SU-DHL-6 (cell line): ENCODE data around the gene UPK1B.

Experiments
- H2AFZ ChIP-seq: fragments of 200-600 bp; sonication (generic); 2 replicates; pipeline ENCODE4 v1.6.1; 2014; ENCODE audit warnings: low read depth, mild to moderate bottlenecking, moderate library complexity, mixed read lengths, antibody characterized with exemption, low read length; ENCODE audit not compliant: severe bottlenecking
- H3F3A ChIP-seq: fragments of 200-600 bp; shearing (Covaris generic); 2 replicates; pipeline ENCODE4 v1.6.0; 2016; ENCODE audit warnings: antibody characterized with exemption, mild to moderate bottlenecking; ENCODE audit not compliant: insufficient read depth
- H3K27ac ChIP-seq: fragments of 200-600 bp; sonication (generic); 2 replicates; pipeline ENCODE4 v1.5.1; 2016; ENCODE audit warnings: low read depth, mild to moderate bottlenecking, low read length, moderate library complexity, mixed read lengths
- H3K27me3 ChIP-seq: fragments of 200-600 bp; sonication (generic), shearing (Covaris generic); 2 replicates; pipeline ENCODE4 v1.6.0; 2014; ENCODE audit warnings: mild to moderate bottlenecking, low read length
- H3K36me3 ChIP-seq: fragments of 200-600 bp; sonication (generic); 2 replicates; pipeline ENCODE4 v1.6.1; 2014; ENCODE audit warnings: mild to moderate bottlenecking, low read length, mixed read lengths
- H3K4me2 ChIP-seq: fragments of 300-600, 200-600 bp; shearing (Covaris generic), sonication (generic); 2 replicates; pipeline ENCODE4 v1.6.0; 2014; ENCODE audit warnings: low read length, low read depth, mild to moderate bottlenecking; ENCODE audit not compliant: poor library complexity, severe bottlenecking
- H3K4me3 ChIP-seq: fragments of 200-600 bp; sonication (generic); 2 replicates; pipeline ENCODE4 v1.5.1; 2014; ENCODE audit warnings: antibody characterized with exemption, low read length, mild to moderate bottlenecking, mixed read lengths; ENCODE audit not compliant: insufficient read depth, poor library complexity, severe bottlenecking
- H3K79me2 ChIP-seq: fragments of 200-600 bp; sonication (generic); 2 replicates; pipeline ENCODE4 v1.6.1; 2014; ENCODE audit warnings: mild to moderate bottlenecking, low read length, moderate library complexity; ENCODE audit not compliant: insufficient read depth
- H3K9ac ChIP-seq: fragments of 200-600 bp; sonication (generic); 2 replicates; pipeline ENCODE4 v1.7.0; 2014; ENCODE audit warnings: mild to moderate bottlenecking, low read length
- H3K9me2 ChIP-seq: fragments of 200-600 bp; sonication (generic); replicated peaks from 2 replicates; pipeline ENCODE4 v1.6.1; 2014; ENCODE audit warnings: low read length; ENCODE audit not compliant: insufficient read depth
- H3K9me3 ChIP-seq: fragments of 200-600 bp; sonication (generic); 2 replicates; pipeline ENCODE4 v1.6.1; 2014; ENCODE audit warnings: low read length, mixed read lengths; ENCODE audit not compliant: insufficient read depth
- H4K20me1 ChIP-seq: fragments of 200-600 bp; sonication (generic); 2 replicates; pipeline ENCODE4 v1.6.1; 2014; ENCODE audit warnings: low read depth, mild to moderate bottlenecking, antibody characterized with exemption, low read length, moderate library complexity, mixed read lengths
- CTCF ChIP-seq: fragments of 200-600 bp; sonication (generic); IDR thresholded peaks from one replicate; pipeline ENCODE4 v1.5.1; 2017; ENCODE audit warnings: antibody characterized with exemption, mild to moderate bottlenecking, low read length, moderate library complexity; ENCODE audit not compliant: insufficient read depth, poor library complexity, severe bottlenecking
- EZH2phosphoT487 ChIP-seq: fragments of 200-600 bp; sonication (generic), shearing (Covaris generic); conservative IDR thresholded peaks from 2 replicates; pipeline ENCODE4 v1.6.1; 2018; ENCODE audit warnings: mild to moderate bottlenecking, antibody characterized with exemption, low read length, moderate library complexity, mixed read lengths

UPK1B gene

GRCh38 chr3:119221779-119222320 lies 48.5 kb downstream of the UPK1B start:
- TF ChIP-seq CTCF = no peak
- no peak for TF ChIP-seq EZH2phosphoT487
- Histone ChIP-seq H3K9ac (no peak overlapping the region), H3K9me2 (no peaks in the 10 kb centered on the region), H3K79me2 (no peaks in the 10 kb centered on the region), H3K4me2 (no peak overlapping the region), H2AFZ (no peak overlapping the region), H3K36me3 (peaks cover 4% of the 10 kb centered on the region; the same call in 1 of the 2 replicates), H3K27ac (no peak overlapping the region), H4K20me1 (no peaks in the 10 kb centered on the region), H3F3A (no peaks in the 10 kb centered on the region), H3K4me3 (no peak overlapping the region), H3K9me3 (no peaks in the 10 kb centered on the region), H3K27me3 (no peaks in the 10 kb centered on the region)

- H4K20me1 ChIP-seq = no peaks in the 10 kb centered on the region
- no peak overlapping the region for H3K27ac ChIP-seq
Measured at GRCh38 chr3:119222391-119222790, 49.0 kb downstream of the UPK1B start.

GRCh38 chr3:119223511-119223910 lies 50.1 kb downstream of the UPK1B start:
- Histone ChIP-seq H3F3A (no peaks in the 10 kb centered on the region), H3K9me2 (no peaks in the 10 kb centered on the region), H4K20me1 (no peaks in the 10 kb centered on the region), H3K4me3 (no peak overlapping the region), H3K27ac (no peak overlapping the region), H3K79me2 (no peaks in the 10 kb centered on the region), H2AFZ (no peak overlapping the region), H3K36me3 (peaks cover 4% of the 10 kb centered on the region; the same call in 1 of the 2 replicates), H3K9me3 (no peaks in the 10 kb centered on the region), H3K27me3 (no peaks in the 10 kb centered on the region), H3K4me2 (no peak overlapping the region), H3K9ac (no peak overlapping the region)
- TF ChIP-seq CTCF (no peak), EZH2phosphoT487 (no peak)

More at GRCh38 chr3:119222391-119222790, 49.0 kb downstream of the UPK1B start:
- Histone ChIP-seq H2AFZ (no peak overlapping the region), H3K79me2 (no peaks in the 10 kb centered on the region), H3K27me3 (no peaks in the 10 kb centered on the region), H3F3A (no peaks in the 10 kb centered on the region), H3K4me3 (no peak overlapping the region), H3K9me3 (no peaks in the 10 kb centered on the region), H3K9ac (no peak overlapping the region), H3K4me2 (no peak overlapping the region), H3K9me2 (no peaks in the 10 kb centered on the region), H3K36me3 (peaks cover 4% of the 10 kb centered on the region; the same call in 1 of the 2 replicates)
- TF ChIP-seq CTCF (no peak), EZH2phosphoT487 (no peak)
